ENCODE measurements around the gene AEBP2.

Gene AEBP2

DNA sequence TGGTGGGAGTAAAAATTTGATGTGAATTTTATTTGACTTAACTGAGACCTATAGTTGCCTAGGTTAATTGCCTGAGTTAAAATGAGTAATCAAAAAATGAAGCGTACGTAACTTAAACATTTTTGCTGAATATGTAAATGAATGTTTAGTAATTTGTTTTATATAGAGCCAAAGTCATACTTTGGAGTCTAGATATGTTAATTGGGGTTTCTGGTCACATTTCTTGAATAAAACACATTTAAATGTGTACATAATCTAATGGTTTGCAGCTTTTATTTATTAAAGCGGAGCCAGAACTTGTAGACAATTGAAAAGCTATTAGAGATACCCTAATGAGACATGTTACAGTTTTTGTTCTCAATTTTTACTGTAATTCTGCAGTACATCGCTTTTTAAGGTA is 71.2 kb downstream of the AEBP2 start:
- no peak for DNase-seq (ENCODE audit: low spot score)
- TF ChIP-seq, protein P1, sequence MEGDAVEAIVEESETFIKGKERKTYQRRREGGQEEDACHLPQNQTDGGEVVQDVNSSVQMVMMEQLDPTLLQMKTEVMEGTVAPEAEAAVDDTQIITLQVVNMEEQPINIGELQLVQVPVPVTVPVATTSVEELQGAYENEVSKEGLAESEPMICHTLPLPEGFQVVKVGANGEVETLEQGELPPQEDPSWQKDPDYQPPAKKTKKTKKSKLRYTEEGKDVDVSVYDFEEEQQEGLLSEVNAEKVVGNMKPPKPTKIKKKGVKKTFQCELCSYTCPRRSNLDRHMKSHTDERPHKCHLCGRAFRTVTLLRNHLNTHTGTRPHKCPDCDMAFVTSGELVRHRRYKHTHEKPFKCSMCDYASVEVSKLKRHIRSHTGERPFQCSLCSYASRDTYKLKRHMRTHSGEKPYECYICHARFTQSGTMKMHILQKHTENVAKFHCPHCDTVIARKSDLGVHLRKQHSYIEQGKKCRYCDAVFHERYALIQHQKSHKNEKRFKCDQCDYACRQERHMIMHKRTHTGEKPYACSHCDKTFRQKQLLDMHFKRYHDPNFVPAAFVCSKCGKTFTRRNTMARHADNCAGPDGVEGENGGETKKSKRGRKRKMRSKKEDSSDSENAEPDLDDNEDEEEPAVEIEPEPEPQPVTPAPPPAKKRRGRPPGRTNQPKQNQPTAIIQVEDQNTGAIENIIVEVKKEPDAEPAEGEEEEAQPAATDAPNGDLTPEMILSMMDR (IDR thresholded peaks at IDR 0.05; ENCODE audit: extremely low read depth, missing control alignments) = no peak

DNA sequence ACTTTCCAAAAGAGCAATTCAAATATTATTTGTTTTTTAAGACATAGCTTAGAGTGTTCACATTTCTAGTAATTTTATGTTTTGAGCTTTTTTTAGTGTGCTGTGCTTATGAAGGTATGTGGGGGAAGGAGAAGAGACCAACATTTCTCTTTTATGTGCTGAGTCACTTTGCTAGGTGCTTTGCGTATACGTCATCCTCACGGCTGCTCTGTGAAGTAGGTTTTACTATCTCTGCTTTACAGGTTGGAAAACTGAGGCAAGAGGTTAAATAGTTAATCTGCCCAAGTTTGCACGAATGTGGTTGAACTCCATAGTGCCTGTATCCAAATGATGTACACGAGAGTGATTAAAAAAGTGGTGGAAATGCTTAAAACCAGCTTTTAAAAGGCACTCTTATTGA is 75.9 kb downstream of the AEBP2 start:
- DNase-seq (ENCODE audit: low spot score) = no peak
- TF ChIP-seq, protein P1 (IDR thresholded peaks at IDR 0.05; ENCODE audit: extremely low read depth, missing control alignments) = no peak

DNA sequence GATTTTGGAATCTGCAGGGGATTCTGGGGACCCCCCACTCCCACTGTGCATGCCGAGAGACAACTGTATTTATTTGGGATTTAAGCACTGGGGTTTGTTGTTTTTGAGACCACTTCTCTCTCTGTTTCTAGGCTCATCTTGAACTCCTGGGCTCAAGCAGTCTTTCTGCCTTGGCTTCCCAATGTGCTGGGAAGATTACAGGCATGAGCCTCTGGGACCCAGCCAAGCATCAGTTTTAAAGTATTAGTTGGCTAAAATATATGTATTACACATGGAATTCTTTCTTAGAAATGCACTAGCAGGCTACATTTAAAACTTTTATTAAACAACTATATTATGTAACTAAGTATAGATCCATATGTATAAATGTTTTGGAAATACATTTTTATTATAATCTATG is 78.3 kb downstream of the AEBP2 start:
- no peak for DNase-seq (ENCODE audit: low spot score)
- TF ChIP-seq, protein P1 (IDR thresholded peaks at IDR 0.05; ENCODE audit: extremely low read depth, missing control alignments) = no peak

DNA sequence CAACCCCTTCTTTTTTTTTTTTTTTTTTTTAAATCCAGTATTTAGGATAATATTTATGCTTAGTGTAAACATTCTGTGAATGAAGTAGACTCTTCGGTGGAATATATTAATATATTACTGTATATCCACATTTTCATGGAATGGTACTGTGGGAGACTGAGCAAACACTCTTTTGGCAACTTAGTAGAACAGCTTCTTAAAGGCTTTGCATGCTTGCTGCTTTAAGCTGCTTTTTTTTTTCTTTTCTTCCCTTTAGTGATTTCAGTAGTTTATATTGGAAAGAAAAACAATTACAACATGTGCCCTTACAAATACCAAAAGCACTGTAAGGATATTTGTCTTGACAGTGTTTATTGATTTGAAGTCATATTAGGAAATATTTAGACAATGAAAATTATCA is 78.9 kb downstream of the AEBP2 start:
- TF ChIP-seq, protein P1 (IDR thresholded peaks at IDR 0.05; ENCODE audit: extremely low read depth, missing control alignments) = no peak
- no peak for DNase-seq (ENCODE audit: low spot score)

DNA sequence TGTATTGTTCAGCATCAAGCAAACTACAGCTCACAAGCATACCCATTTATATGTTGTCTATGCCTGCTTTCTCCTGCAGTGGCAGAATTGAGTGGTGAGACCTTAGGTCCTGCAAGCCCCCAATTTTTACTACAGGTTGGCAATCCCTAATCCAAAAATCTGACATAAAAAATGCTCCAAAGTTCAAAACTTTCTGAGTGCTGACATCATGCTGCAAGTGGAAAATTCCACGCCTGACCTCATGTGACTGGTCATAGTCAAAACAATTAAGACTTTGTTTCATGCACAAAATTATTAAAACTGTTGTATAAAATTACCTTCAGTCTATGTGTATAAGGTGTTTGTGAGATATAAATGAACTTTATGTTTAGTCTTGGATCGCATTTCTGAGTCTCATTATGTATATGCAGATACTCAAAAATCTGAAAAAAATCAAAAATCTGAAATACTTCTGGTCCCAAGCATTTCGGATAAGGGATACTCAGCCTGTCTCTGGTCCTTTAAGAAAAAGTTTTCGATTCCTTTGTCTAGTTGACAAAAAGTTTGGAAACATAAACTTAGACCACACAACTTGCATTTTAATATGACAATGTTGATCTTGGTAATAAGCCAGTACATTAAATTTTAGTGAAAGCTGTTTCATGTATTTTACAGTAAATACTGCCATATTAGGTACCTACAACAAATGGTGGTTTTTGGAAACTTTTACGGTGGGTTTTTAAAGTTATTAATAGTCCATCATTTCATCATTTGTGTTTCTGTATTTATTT is 81.5 kb downstream of the AEBP2 start:
- no peak for DNase-seq (ENCODE audit: low spot score)
- TF ChIP-seq, protein P1 (IDR thresholded peaks at IDR 0.05; ENCODE audit: extremely low read depth, missing control alignments) = no peak

DNA sequence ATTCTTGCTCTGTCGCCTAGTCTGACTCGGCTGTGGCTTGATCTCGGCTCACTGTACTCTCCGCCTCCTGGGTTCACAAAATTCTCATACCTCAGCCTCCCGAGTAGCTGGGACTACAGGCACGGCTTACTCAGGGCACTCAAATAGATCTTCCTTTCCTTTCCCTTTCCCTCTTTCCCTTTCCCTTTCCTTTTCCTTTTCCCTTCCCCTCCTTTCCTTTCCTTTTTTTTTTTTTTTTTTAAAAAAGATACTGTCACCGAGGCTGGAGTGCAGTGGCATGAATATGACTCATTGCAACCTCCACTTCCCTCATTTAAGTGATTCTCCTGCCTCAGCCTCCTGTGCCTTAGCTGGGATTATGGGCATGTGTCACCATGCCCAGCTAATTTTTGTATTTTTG is 86.0 kb downstream of the AEBP2 start:
- no peak for DNase-seq (ENCODE audit: low spot score)

DNA sequence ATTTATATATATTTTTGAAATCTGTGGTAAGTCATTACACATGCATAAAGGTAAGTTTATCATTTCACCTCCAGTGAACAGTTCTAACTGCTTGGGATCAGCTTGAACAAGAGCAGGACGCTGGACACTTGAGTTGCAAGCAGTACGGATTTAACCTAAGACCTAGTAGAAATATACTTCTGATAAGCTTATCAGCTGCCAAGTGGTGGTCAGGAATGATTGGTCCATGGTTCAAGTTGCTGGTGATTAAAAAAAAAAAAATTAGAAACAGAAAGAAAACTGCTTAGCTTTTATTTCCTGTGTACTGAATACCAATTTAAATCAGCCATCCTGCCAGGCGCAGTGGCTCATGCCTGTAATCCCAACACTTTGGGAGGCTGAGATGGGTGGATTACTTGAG is 88.6 kb downstream of the AEBP2 start:
- TF ChIP-seq, protein P1 (IDR thresholded peaks at IDR 0.05; ENCODE audit: extremely low read depth, missing control alignments) = no peak
- DNase-seq (ENCODE audit: low spot score) = no peak

More for the DNA sequence above, 86.0 kb downstream of the AEBP2 start:
- TF ChIP-seq, protein P1 (IDR thresholded peaks at IDR 0.05; ENCODE audit: extremely low read depth, missing control alignments) = no peak

All from GM20000 (cell line).